Anterior cingulate cortex (tissue), 58 donors: ENCODE measurements around the gene ARL15.
"Not testable (repeated sequence)": the region's sequence is repeated elsewhere in the genome, so short reads cannot be mapped to it uniquely, and the experiment has no call there.

ENCODE experiments used
- DNase-seq, 58 donors: peaks; one replicate each; lab custom pipeline; 2025; lab: John Stamatoyannopoulos, UW

The ARL15 gene

GRCh38 chr5:54004697-54005096, 305.7 kb downstream of the ARL15 start:
- no peak for DNase-seq

- no peak for DNase-seq
Measured at GRCh38 chr5:54002779-54003178, 307.6 kb downstream of the ARL15 start.

GRCh38 chr5:54001976-54002775, 308.2 kb downstream of the ARL15 start:
- no peak for DNase-seq

GRCh38 chr5:54000011-54000410, 310.4 kb downstream of the ARL15 start:
- no peak for DNase-seq

GRCh38 chr5:53997736-53998627, 312.4 kb downstream of the ARL15 start:
- no peak for DNase-seq

- no peak for DNase-seq
Measured at GRCh38 chr5:53996008-53996407, 314.4 kb downstream of the ARL15 start.

GRCh38 chr5:53994148-53994547, 316.2 kb downstream of the ARL15 start:
- DNase-seq, result no peak

- no peak for DNase-seq
Measured at GRCh38 chr5:53991942-53992341, 318.4 kb downstream of the ARL15 start.

GRCh38 chr5:53987101-53987500, 323.3 kb downstream of the ARL15 start:
- DNase-seq, result no peak

GRCh38 chr5:53985796-53986195, 324.6 kb downstream of the ARL15 start:
- DNase-seq, result no peak

GRCh38 chr5:53984971-53985370, 325.4 kb downstream of the ARL15 start:
- DNase-seq, result no peak

GRCh38 chr5:53983568-53984460, 326.6 kb downstream of the ARL15 start:
- no peak for DNase-seq

- DNase-seq, result not testable (repeated sequence)
Measured at GRCh38 chr5:53982319-53982718, 328.1 kb downstream of the ARL15 start.

- no peak for DNase-seq
Measured at GRCh38 chr5:53980061-53980460, 330.3 kb downstream of the ARL15 start.

- no peak for DNase-seq
Measured at GRCh38 chr5:53974021-53974420, 336.4 kb downstream of the ARL15 start.

- DNase-seq, result no peak
Measured at GRCh38 chr5:53972314-53972713, 338.1 kb downstream of the ARL15 start.

GRCh38 chr5:53971551-53971950, 338.8 kb downstream of the ARL15 start:
- no peak for DNase-seq

- DNase-seq, result no peak
Measured at GRCh38 chr5:53971131-53971530, 339.2 kb downstream of the ARL15 start.

GRCh38 chr5:53970475-53970874, 339.9 kb downstream of the ARL15 start:
- DNase-seq, result no peak

GRCh38 chr5:53969176-53969730, 341.1 kb downstream of the ARL15 start:
- DNase-seq, result no peak
